Measurements from ENCODE around the gene PNKP.
A peak's percentile ranks its signal among the peaks of the same experiment; 100 is the strongest.

The PNKP gene

GRCh38 chr19:49866933-49867782 lies at the start of gene PNKP:
TSS of gene PNKP (minus strand) at chr19:49867576. CDS start at chr19:49867204, 372 bp downstream.
- peak; percentile 62 to 99 (median 93) for DNase-seq

- DNase-seq, result no peak
Measured at GRCh38 chr19:49915271-49915670, 47.9 kb upstream of the PNKP start.

- DNase-seq, result no peak
Measured at GRCh38 chr19:49913720-49914119, 46.3 kb upstream of the PNKP start.

- peak in 16 of 56 donors; percentile 3 to 62 (median 26) for DNase-seq
Measured at GRCh38 chr19:49912965-49913685, 45.7 kb upstream of the PNKP start.

GRCh38 chr19:49911381-49912145 lies 44.2 kb upstream of the PNKP start:
- DNase-seq, result peak in 10 of 56 donors; percentile 5 to 59 (median 16)

GRCh38 chr19:49910179-49910578 lies 42.8 kb upstream of the PNKP start:
- no peak for DNase-seq

- DNase-seq, result no peak
Measured at GRCh38 chr19:49908480-49909420, 41.4 kb upstream of the PNKP start.

- no peak for DNase-seq
Measured at GRCh38 chr19:49907745-49908446, 40.5 kb upstream of the PNKP start.

- DNase-seq, result peak in 24 of 56 donors; percentile 8 to 71 (median 30)
Measured at GRCh38 chr19:49906879-49907564, 39.6 kb upstream of the PNKP start.

GRCh38 chr19:49904136-49904535 lies 36.8 kb upstream of the PNKP start:
- DNase-seq, result no peak

- peak in 9 of 56 donors; percentile 2 to 49 (median 19) for DNase-seq
Measured at GRCh38 chr19:49896863-49897621, 29.7 kb upstream of the PNKP start, which contains the start of gene IL4I1. TSS of gene IL4I1 (minus strand) at chr19:49896887. CDS start at chr19:49896160, 727 bp downstream.

- no peak for DNase-seq
Measured at GRCh38 chr19:49895566-49896297, 28.4 kb upstream of the PNKP start.

GRCh38 chr19:49894879-49895565 lies 27.6 kb upstream of the PNKP start:
- no peak for DNase-seq

GRCh38 chr19:49894011-49894664 lies 26.8 kb upstream of the PNKP start:
- no peak for DNase-seq

GRCh38 chr19:49892716-49893115 lies 25.3 kb upstream of the PNKP start:
- no peak for DNase-seq

- DNase-seq, result no peak
Measured at GRCh38 chr19:49891393-49891792, 24.0 kb upstream of the PNKP start.
